Mesenchymal stem cell (in vitro differentiated cells and primary cell): ENCODE data around the gene RABGAP1L.

Experiments
- DNase-seq: peaks from one replicate; pipeline ENCODE4 v3.0.0-alpha.2; 2013
- H2AFZ ChIP-seq: one replicate; pipeline ENCODE4 v1.6.1; 2013; ENCODE audit warnings: low read depth, mild to moderate bottlenecking, control low read depth, inconsistent platforms, low read length, moderate library complexity
- H2AK5ac ChIP-seq: 2 replicates; pipeline ENCODE4 v1.6.1; 2013; ENCODE audit warnings: low read length, moderate library complexity, mild to moderate bottlenecking, inconsistent platforms; ENCODE audit not compliant: severe bottlenecking
- H2BK120ac ChIP-seq: one replicate; pipeline ENCODE4 v1.6.1; 2013; ENCODE audit warnings: low read depth, mild to moderate bottlenecking, inconsistent platforms, low read length, moderate library complexity
- H2BK12ac ChIP-seq, 2 experiments: one replicate each; pipeline ENCODE4 v1.6.1; 2013; ENCODE audit warnings: inconsistent platforms in 2 of 2, low read length in 2 of 2, mild to moderate bottlenecking in 2 of 2, moderate library complexity in 2 of 2, control low read depth in 1 of 2
- H2BK15ac ChIP-seq: one replicate; pipeline ENCODE4 v1.6.1; 2013; ENCODE audit warnings: mild to moderate bottlenecking, low read depth, inconsistent platforms; ENCODE audit not compliant: poor library complexity, severe bottlenecking
- H2BK5ac ChIP-seq: 2 replicates; pipeline ENCODE4 v1.6.1; 2013; ENCODE audit warnings: low read depth, mild to moderate bottlenecking, low read length, control low read depth, inconsistent platforms; ENCODE audit not compliant: poor library complexity, severe bottlenecking
- H3K14ac ChIP-seq, 2 experiments: one replicate each; pipeline ENCODE4 v1.6.1; 2013; ENCODE audit warnings: inconsistent platforms in 2 of 2, low read length in 2 of 2, control low read depth in 1 of 2, mild to moderate bottlenecking in 1 of 2, moderate library complexity in 1 of 2
- H3K18ac ChIP-seq, 2 experiments: one replicate each; pipeline ENCODE4 v1.6.1; 2013; ENCODE audit warnings: inconsistent platforms in 2 of 2, low read length in 2 of 2, control low read depth in 1 of 2, low read depth in 1 of 2, mild to moderate bottlenecking in 1 of 2
- H3K23ac ChIP-seq, 2 experiments: one replicate each; pipeline ENCODE4 v1.6.1; 2013; ENCODE audit warnings: inconsistent platforms in 2 of 2, low read length in 2 of 2, mild to moderate bottlenecking in 2 of 2, moderate library complexity in 2 of 2, control low read depth in 1 of 2
- H3K27ac ChIP-seq: 2 replicates; pipeline ENCODE4 v1.5.1; 2013; ENCODE audit warnings: mild to moderate bottlenecking, moderate library complexity, low read length, control low read depth, inconsistent platforms; ENCODE audit not compliant: poor library complexity, severe bottlenecking
- H3K27me3 ChIP-seq, 2 experiments: 2 replicates each; pipeline versions ENCODE4 v1.6.1 to v1.7.0; 2013; ENCODE audit warnings: low read length in 2 of 2, mild to moderate bottlenecking in 2 of 2, moderate library complexity in 2 of 2, control low read depth in 1 of 2, inconsistent platforms in 1 of 2; ENCODE audit not compliant: control insufficient read depth in 1 of 2, insufficient read depth in 1 of 2
- H3K36me3 ChIP-seq, 2 experiments: 2 replicates each; pipeline versions ENCODE4 v1.6.1 to v1.7.0; 2013; ENCODE audit warnings: low read length in 2 of 2, control low read depth in 1 of 2, inconsistent platforms in 1 of 2, low read depth in 1 of 2, mild to moderate bottlenecking in 1 of 2; ENCODE audit not compliant: insufficient read depth in 2 of 2, control insufficient read depth in 1 of 2
- H3K4ac ChIP-seq, 2 experiments: one replicate each; pipeline ENCODE4 v1.6.1; 2013; ENCODE audit warnings: inconsistent platforms in 2 of 2, low read length in 2 of 2, mild to moderate bottlenecking in 2 of 2, moderate library complexity in 2 of 2, control low read depth in 1 of 2, low read depth in 1 of 2
- H3K4me1 ChIP-seq: 2 replicates; pipeline ENCODE4 v1.6.1; 2013; ENCODE audit warnings: low read depth, low read length, control low read depth; ENCODE audit not compliant: control insufficient read depth, insufficient read depth
- H3K4me2 ChIP-seq: 2 replicates; pipeline ENCODE4 v1.6.1; 2013; ENCODE audit warnings: low read length, mild to moderate bottlenecking, inconsistent platforms; ENCODE audit not compliant: poor library complexity, severe bottlenecking
- H3K4me3 ChIP-seq, 2 experiments: 2 replicates each; pipeline versions ENCODE4 v1.5.1 to v1.7.0; 2013; ENCODE audit warnings: low read length in 2 of 2, mild to moderate bottlenecking in 2 of 2, control low read depth in 1 of 2, low read depth in 1 of 2; ENCODE audit not compliant: insufficient read depth in 1 of 2
- H3K79me1 ChIP-seq: replicated peaks from 2 replicates; pipeline ENCODE4 v1.6.1; 2013; ENCODE audit warnings: mild to moderate bottlenecking, control low read depth, low read length, inconsistent platforms; ENCODE audit not compliant: poor library complexity, severe bottlenecking
- H3K9ac ChIP-seq: 2 replicates; pipeline ENCODE4 v1.7.0; 2013; ENCODE audit warnings: mild to moderate bottlenecking, low read length, moderate library complexity
- H3K9me3 ChIP-seq: 2 replicates; pipeline ENCODE4 v1.7.0; 2013; ENCODE audit warnings: mild to moderate bottlenecking, low read length; ENCODE audit not compliant: control insufficient read depth
- H4K8ac ChIP-seq: one replicate; pipeline ENCODE4 v1.6.1; 2013; ENCODE audit warnings: inconsistent platforms, mild to moderate bottlenecking, low read length, moderate library complexity
- H4K91ac ChIP-seq: one replicate; pipeline ENCODE4 v1.6.1; 2013; ENCODE audit warnings: mild to moderate bottlenecking, low read length, inconsistent platforms
- WGBS: methylation state at CpG from one replicate; pipeline ENCODE4 v1.1.7; 2013; ENCODE audit warnings: mixed read lengths; 5-methylcytosine and 5-hydroxymethylcytosine counted together

Gene RABGAP1L

GRCh38 chr1:174799136-174799479 is 639.8 kb downstream of the RABGAP1L start:
- peaks cover 11% of the 10 kb centered on the region for H3K4me1 ChIP-seq
- no peak overlapping the region for H3K14ac ChIP-seq
- H3K27ac ChIP-seq: peak overlapping the region; percentile 79
- WGBS: 17% methylated on average over 1 of the region's 3 CpGs
- H3K4me2 ChIP-seq: peak overlapping the region; percentile 24
- H4K91ac ChIP-seq: no peak overlapping the region
- H2BK12ac ChIP-seq: no peak overlapping the region
- no peak for DNase-seq
- no peaks in the 10 kb centered on the region for H3K27me3 ChIP-seq
- H2BK15ac ChIP-seq: no peak overlapping the region
- H3K36me3 ChIP-seq: no peaks in the 10 kb centered on the region
- no peak overlapping the region for H3K4ac ChIP-seq
- peak overlapping the region in 1 of 2 experiments; percentile 84 for H3K4me3 ChIP-seq
- H2AFZ ChIP-seq: no peak overlapping the region
- H2AK5ac ChIP-seq: no peak overlapping the region
- no peak overlapping the region for H2BK120ac ChIP-seq
- H3K23ac ChIP-seq: no peak overlapping the region
- no peak overlapping the region for H2BK5ac ChIP-seq
- no peak overlapping the region for H3K18ac ChIP-seq
- no peak overlapping the region for H4K8ac ChIP-seq
- H3K79me1 ChIP-seq: no peaks in the 10 kb centered on the region
- peak overlapping the region; percentile 94 for H3K9ac ChIP-seq
- no peaks in the 10 kb centered on the region for H3K9me3 ChIP-seq

DNA sequence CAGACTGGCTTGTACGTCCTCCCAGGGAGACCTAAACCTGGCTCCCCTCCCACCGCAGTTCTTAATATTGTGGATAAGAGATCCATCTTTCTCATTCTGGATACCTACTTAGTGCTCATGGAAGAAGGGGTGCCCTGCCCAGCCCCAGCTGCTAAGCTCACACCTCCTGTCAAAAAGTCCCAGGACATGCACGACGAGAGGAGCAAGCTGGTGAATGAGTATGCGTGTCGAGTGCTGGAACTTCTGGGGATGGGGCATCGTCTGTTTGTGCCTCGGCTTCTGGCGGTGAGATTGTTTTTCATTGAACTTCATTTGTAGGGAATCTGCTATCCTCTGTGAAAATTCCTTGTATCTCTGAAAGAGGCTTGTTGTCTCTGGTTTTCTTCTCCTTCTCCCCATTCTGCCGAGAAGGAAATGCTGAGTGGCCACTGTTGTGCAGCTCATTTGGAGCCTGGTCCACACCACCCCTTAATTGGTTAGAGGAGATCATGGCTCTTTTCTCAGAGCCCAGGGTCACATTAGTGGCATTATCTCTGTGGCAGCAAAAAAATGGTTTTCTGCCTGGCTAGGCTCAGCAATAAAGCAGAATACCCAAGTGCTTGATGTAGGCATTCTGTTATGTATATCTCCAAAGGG is 641.0 kb downstream of the RABGAP1L start:
- no peaks in the 10 kb centered on the region for H3K27me3 ChIP-seq
- H3K9me3 ChIP-seq: no peaks in the 10 kb centered on the region
- H3K4me2 ChIP-seq: peak overlapping the region; percentile 79
- peak overlapping the region in 1 of 2 experiments; percentile 67 for H2BK12ac ChIP-seq
- H3K14ac ChIP-seq: no peak overlapping the region
- peak overlapping the region; percentile 64 for H3K27ac ChIP-seq
- peak overlapping the region; percentile 57 for H4K8ac ChIP-seq
- peaks cover 11% of the 10 kb centered on the region for H3K4me1 ChIP-seq
- no peak overlapping the region for H2BK120ac ChIP-seq
- H2BK15ac ChIP-seq: no peak overlapping the region
- no peak overlapping the region for H2AK5ac ChIP-seq
- no peak overlapping the region for H4K91ac ChIP-seq
- no peak overlapping the region for H3K18ac ChIP-seq
- no peak overlapping the region for H2AFZ ChIP-seq
- H3K4me3 ChIP-seq: peak overlapping the region; percentile 55 to 84
- H3K9ac ChIP-seq: peak overlapping the region; percentile 94
- H3K23ac ChIP-seq: no peak overlapping the region
- peak; percentile 58 for DNase-seq
- no peaks in the 10 kb centered on the region for H3K36me3 ChIP-seq
- no peak overlapping the region for H2BK5ac ChIP-seq
- WGBS: 4% methylated on average over 7 of the region's 10 CpGs
- no peaks in the 10 kb centered on the region for H3K79me1 ChIP-seq
- H3K4ac ChIP-seq: no peak overlapping the region

- no peaks in the 10 kb centered on the region for H3K9me3 ChIP-seq
- H4K91ac ChIP-seq: no peak overlapping the region
- no peak overlapping the region for H2AFZ ChIP-seq
- H3K4me2 ChIP-seq: peak overlapping the region; percentile 79
- WGBS: no CpG with 5 or more reads among the region's 1 CpG
- H3K4me1 ChIP-seq: peaks cover 7% of the 10 kb centered on the region
- H3K4ac ChIP-seq: no peak overlapping the region
- DNase-seq: no peak
- no peak overlapping the region for H3K23ac ChIP-seq
- H2BK120ac ChIP-seq: no peak overlapping the region
- H2BK15ac ChIP-seq: no peak overlapping the region
- no peak overlapping the region for H2BK5ac ChIP-seq
- H3K79me1 ChIP-seq: no peaks in the 10 kb centered on the region
- peak overlapping the region; percentile 94 for H3K9ac ChIP-seq
- no peaks in the 10 kb centered on the region for H3K36me3 ChIP-seq
- H3K27ac ChIP-seq: no peak overlapping the region
- H2AK5ac ChIP-seq: no peak overlapping the region
- peak overlapping the region in 1 of 2 experiments; percentile 84 for H3K4me3 ChIP-seq
- H2BK12ac ChIP-seq: no peak overlapping the region
- H3K14ac ChIP-seq: no peak overlapping the region
- no peak overlapping the region for H3K18ac ChIP-seq
- H3K27me3 ChIP-seq: no peaks in the 10 kb centered on the region
- no peak overlapping the region for H4K8ac ChIP-seq
Measured at GRCh38 chr1:174800876-174801275, 641.6 kb downstream of the RABGAP1L start.

DNA sequence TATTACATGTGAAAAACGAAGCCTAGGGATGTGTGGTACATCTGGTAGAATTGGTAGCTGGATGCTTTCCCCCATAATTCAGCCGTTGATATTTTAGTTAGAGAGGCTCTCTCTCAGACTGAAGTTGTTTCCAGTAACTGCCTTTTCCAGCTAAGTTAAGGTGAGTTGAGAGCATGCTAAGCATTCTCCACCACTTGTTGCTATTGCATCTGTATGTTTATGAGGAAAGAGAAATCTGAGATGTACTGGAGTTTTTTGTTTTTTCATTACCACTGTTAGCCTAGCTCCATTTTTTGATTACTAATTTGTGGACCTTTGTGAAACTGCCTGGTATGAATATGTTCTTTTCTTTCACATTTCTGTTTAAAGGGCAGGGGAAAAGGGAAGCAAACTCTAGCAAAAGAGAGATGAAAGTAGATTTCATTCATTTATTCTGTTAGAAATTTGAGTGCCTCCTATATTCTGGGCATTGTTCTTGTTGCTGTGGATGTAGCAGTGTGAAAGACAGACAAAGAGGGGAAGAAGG is 650.5 kb downstream of the RABGAP1L start:
- Histone ChIP-seq H2AK5ac (no peak overlapping the region), H3K4me1 (peaks cover 2% of the 10 kb centered on the region), H3K36me3 (no peaks in the 10 kb centered on the region), H2BK5ac (no peak overlapping the region), H3K14ac (no peak overlapping the region), H3K27me3 (no peaks in the 10 kb centered on the region), H3K9ac (no peak overlapping the region), H3K18ac (no peak overlapping the region), H3K4me2 (no peak overlapping the region), H3K23ac (no peak overlapping the region), H2AFZ (no peak overlapping the region), H3K27ac (no peak overlapping the region), H3K4me3 (no peak overlapping the region), H4K91ac (no peak overlapping the region), H4K8ac (no peak overlapping the region), H2BK120ac (no peak overlapping the region), H2BK15ac (no peak overlapping the region), H3K4ac (no peak overlapping the region), H2BK12ac (no peak overlapping the region), H3K79me1 (peaks cover 7% of the 10 kb centered on the region), H3K9me3 (no peaks in the 10 kb centered on the region)
- WGBS: 82% methylated on average over 1 of the region's 2 CpGs
- DNase-seq: no peak
